HG03064 (cell line): Measurements from ENCODE around the gene ABCA13.
"Not testable (repeated sequence)": the region's sequence is repeated elsewhere in the genome, so short reads cannot be mapped to it uniquely, and the experiment has no call there.

ENCODE experiments used
- ATAC-seq: cut with Tn5 transposase; IDR thresholded peaks from one replicate; pipeline ENCODE4 v1.9.1; 2021; ENCODE audit warnings: low read depth; ENCODE audit not compliant: unreplicated experiment

ABCA13 gene

GRCh38 chr7:48171202-48171601 is at the start of gene ABCA13:
Gene ABCA13 (plus strand): TSS chr7:48171458. CDS start chr7:48171484, 26 bp downstream.
- ATAC-seq = no peak

GRCh38 chr7:48126037-48126436 is 45.2 kb upstream of the ABCA13 start:
- no peak for ATAC-seq

GRCh38 chr7:48130658-48131108 is 40.6 kb upstream of the ABCA13 start:
- ATAC-seq = no peak

GRCh38 chr7:48132792-48133191 is 38.5 kb upstream of the ABCA13 start:
- no peak for ATAC-seq

GRCh38 chr7:48139459-48139858 is 31.8 kb upstream of the ABCA13 start:
- no peak for ATAC-seq

- no peak for ATAC-seq
Observed at GRCh38 chr7:48140001-48140681, 31.1 kb upstream of the ABCA13 start.

- no peak for ATAC-seq
Observed at GRCh38 chr7:48141521-48141920, 29.7 kb upstream of the ABCA13 start.

- no peak for ATAC-seq
Observed at GRCh38 chr7:48144291-48144768, 26.9 kb upstream of the ABCA13 start.

- ATAC-seq = no peak
Observed at GRCh38 chr7:48147078-48147591, 24.1 kb upstream of the ABCA13 start.

- not testable (repeated sequence) for ATAC-seq
Observed at GRCh38 chr7:48147690-48148089, 23.6 kb upstream of the ABCA13 start.

GRCh38 chr7:48148311-48148710 is 22.9 kb upstream of the ABCA13 start:
- no peak for ATAC-seq

- ATAC-seq = no peak
Observed at GRCh38 chr7:48149058-48149457, 22.2 kb upstream of the ABCA13 start.

GRCh38 chr7:48150086-48150485 is 21.2 kb upstream of the ABCA13 start:
- ATAC-seq = no peak

- ATAC-seq = no peak
Observed at GRCh38 chr7:48154792-48155413, 16.4 kb upstream of the ABCA13 start.

GRCh38 chr7:48158404-48158803 is 12.9 kb upstream of the ABCA13 start:
- no peak for ATAC-seq

- ATAC-seq = no peak
Observed at GRCh38 chr7:48161407-48162125, 9.7 kb upstream of the ABCA13 start.

GRCh38 chr7:48165157-48165556 is 6.1 kb upstream of the ABCA13 start:
- ATAC-seq = no peak

GRCh38 chr7:48168159-48168558 is 3.1 kb upstream of the ABCA13 start:
- ATAC-seq = no peak

GRCh38 chr7:48170506-48170905 is 752 bp upstream of the ABCA13 start:
- ATAC-seq = no peak

GRCh38 chr7:48173313-48173712 is 2.1 kb downstream of the ABCA13 start:
- ATAC-seq = no peak

- no peak for ATAC-seq
Observed at GRCh38 chr7:48173756-48174382, 2.6 kb downstream of the ABCA13 start.
